ENCODE data around the gene ACVR1B. TPM values are rescaled to one million over a fixed set of nuclear protein-coding genes. Genes with fewer than 3 reads are reported as not detected.

ACVR1B gene
- total RNA-seq, 6 experiments from 2014 or later = 14.1 to 28.0 (median 25.0) TPM

- no peak overlapping the region for H3K27ac ChIP-seq
- WGBS (ENCODE audit: insufficient coverage, low coverage, low lambda C conversion rate, missing lambda C conversion rate) = 9% methylated on average over 14 of the region's 28 CpGs
- ATAC-seq (peak; percentile 19 to 33 (median 30)), DNase-seq (peak in 2 of 3 donors; percentile 61 to 76)
- peaks cover 0 to 9% (median 0%) of the 10 kb centered on the region in 4 donors for H3K4me1 ChIP-seq
- peak overlapping the region in 2 of 3 donors; percentile 48 to 53 for H3K4me3 ChIP-seq
- no peaks in the 10 kb centered on the region for H3K9me3 ChIP-seq
- no peaks in the 10 kb centered on the region for H3K36me3 ChIP-seq
- H3K27me3 ChIP-seq = no peaks in the 10 kb centered on the region
- intact Hi-C loops (cut with DNase I) = loop anchor here in 1 of 2 donors (5.0 kb wide), 1 partner anchor 116 kb away; no protein-coding TSS in a partner anchor
- TF ChIP-seq CTCF (IDR thresholded peaks at IDR 0.05) (no peak), POLR2A (IDR thresholded peaks at IDR 0.05) (no peak)
These were observed 54.6 kb downstream of the ACVR1B start for GRCh38 chr12:52005903-52006703.

- Histone ChIP-seq H3K36me3 (no peaks in the 10 kb centered on the region), H3K27ac (peak within 1 kb of the TSS; percentile 57 to 75 (median 64)), H3K4me1 (peaks cover 0 to 9% (median 0%) of the 10 kb centered on the region in 4 donors), H3K4me3 (peak within 1 kb of the TSS; percentile 44 to 53 (median 48)), H3K9me3 (no peaks in the 10 kb centered on the region), H3K27me3 (no peaks in the 10 kb centered on the region)
- peak; percentile 36 to 63 (median 53) for ATAC-seq
- intact Hi-C loops (cut with DNase I) = loop anchor here in 1 of 2 donors (5.0 kb wide), 1 partner anchor 116 kb away; no protein-coding TSS in a partner anchor
- peak; percentile 70 to 77 (median 70) for DNase-seq
- WGBS (ENCODE audit: insufficient coverage, low coverage, low lambda C conversion rate, missing lambda C conversion rate) = 0% methylated on average over 3 of the region's 60 CpGs
- TF ChIP-seq CTCF (IDR thresholded peaks at IDR 0.05) = no peak
- peak; percentile 87 for TF ChIP-seq POLR2A (IDR thresholded peaks at IDR 0.05)
These were observed 55.2 kb downstream of the ACVR1B start, which contains the start of gene TAMALIN for GRCh38 chr12:52006726-52007157. TSS of gene TAMALIN (plus strand) at chr12:52006946. CDS start at chr12:52007020, 74 bp downstream.

DNA sequence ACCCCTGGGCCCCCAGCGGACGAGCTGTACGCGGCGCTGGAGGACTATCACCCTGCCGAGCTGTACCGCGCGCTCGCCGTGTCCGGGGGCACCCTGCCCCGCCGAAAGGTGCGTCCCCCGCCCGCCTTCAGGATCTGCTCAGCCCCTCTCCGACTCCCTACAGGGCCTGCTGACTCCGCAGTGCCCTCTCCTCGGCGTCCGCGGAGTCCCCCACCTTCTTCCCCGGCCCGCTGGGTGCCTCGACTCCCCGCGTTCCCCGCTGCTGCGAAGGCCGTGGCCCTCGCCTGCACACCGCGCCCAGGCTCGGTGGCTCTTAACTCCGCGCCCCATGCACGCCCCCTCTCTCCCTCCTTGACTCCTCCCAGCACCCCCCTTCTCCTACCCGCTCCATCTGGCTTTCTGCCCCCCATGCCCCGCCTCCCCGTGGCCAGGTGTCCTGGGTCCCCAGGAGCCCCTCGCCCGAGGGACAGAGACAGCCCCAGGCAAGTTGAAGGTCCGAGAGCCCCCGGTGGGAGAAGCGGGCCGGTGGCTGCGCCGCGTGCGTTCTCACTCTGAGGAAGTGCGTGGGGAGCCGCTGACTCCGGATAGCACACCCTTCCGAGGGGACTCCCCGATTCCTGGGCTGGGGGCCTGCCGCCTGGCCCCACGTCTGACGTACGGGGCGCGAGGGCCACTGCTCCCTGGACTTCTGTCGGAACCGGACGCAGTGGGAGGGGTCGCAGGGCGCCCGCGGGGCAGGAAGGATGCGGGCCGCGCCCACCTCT, 55.8 kb downstream of the ACVR1B start:
- WGBS (ENCODE audit: insufficient coverage, low coverage, low lambda C conversion rate, missing lambda C conversion rate) = 17% methylated on average over 15 of the region's 72 CpGs
- Histone ChIP-seq H3K36me3 (no peaks in the 10 kb centered on the region), H3K4me3 (peak overlapping the region; percentile 44 to 53 (median 48)), H3K27ac (peak overlapping the region; percentile 57 to 75 (median 64)), H3K4me1 (peaks cover 0 to 9% (median 0%) of the 10 kb centered on the region in 4 donors), H3K9me3 (no peaks in the 10 kb centered on the region), H3K27me3 (no peaks in the 10 kb centered on the region)
- ATAC-seq (peak; percentile 4 to 36 (median 22)), DNase-seq (peak in 1 of 3 donors; percentile 67)
- intact Hi-C loops (cut with DNase I) = loop anchor here in 1 of 2 donors (5.0 kb wide), 1 partner anchor 115 kb away; no protein-coding TSS in a partner anchor
- peak; percentile 26 for TF ChIP-seq POLR2A (IDR thresholded peaks at IDR 0.05)
- TF ChIP-seq CTCF (IDR thresholded peaks at IDR 0.05) = no peak

GRCh38 chr12:52007982-52008510, 56.5 kb downstream of the ACVR1B start:
- no peak for TF ChIP-seq CTCF (IDR thresholded peaks at IDR 0.05)
- TF ChIP-seq POLR2A (IDR thresholded peaks at IDR 0.05) = no peak
- Histone ChIP-seq H3K9me3 (no peaks in the 10 kb centered on the region), H3K4me3 (peak overlapping the region; percentile 44 to 53 (median 48)), H3K36me3 (no peaks in the 10 kb centered on the region), H3K4me1 (peaks cover 0 to 9% (median 0%) of the 10 kb centered on the region in 4 donors), H3K27ac (peak overlapping the region in 2 of 3 donors; percentile 57 to 75), H3K27me3 (no peaks in the 10 kb centered on the region)
- 61% methylated on average over 4 of the region's 5 CpGs for WGBS (ENCODE audit: insufficient coverage, low coverage, low lambda C conversion rate, missing lambda C conversion rate)
- intact Hi-C loops (cut with DNase I) = loop anchor here in 1 of 2 donors (5.0 kb wide), 1 partner anchor 114 kb away; no protein-coding TSS in a partner anchor
- ATAC-seq (no peak), DNase-seq (no peak)
